Stomach (tissue), 4 donors: Measurements from ENCODE around the gene UTS2B.

Experiments
- CTCF ChIP-seq, 7 experiments: fragments of 450-650 bp in 4 of 7; fragments of 200-600 bp in 3 of 7; sonication (generic) in 3 of 7; IDR thresholded peaks; one replicate each; pipeline ENCODE4 v1.5.1; 2016 to 2019; ENCODE audit warnings: antibody characterized with exemption in 7 of 7, control low read depth in 2 of 7, mild to moderate bottlenecking in 1 of 7
- EP300 ChIP-seq: sonication (generic); formaldehyde crosslinking; IDR thresholded peaks from one replicate; pipeline ENCODE4 v1.6.1; 2017; ENCODE audit warnings: antibody characterized with exemption
- POLR2A ChIP-seq, 4 donors: fragments of 450-650 bp; IDR thresholded peaks; one replicate each; pipeline ENCODE4 v1.6.1; 2016; ENCODE audit warnings: antibody characterized with exemption in 4 of 4, control low read depth in 2 of 4, mild to moderate bottlenecking in 1 of 4, moderate library complexity in 1 of 4
- POLR2AphosphoS5 ChIP-seq, 3 donors: sonication (generic); formaldehyde crosslinking; IDR thresholded peaks; one replicate each; pipeline ENCODE4 v1.6.1; 2016; ENCODE audit warnings: antibody characterized with exemption in 3 of 3

GRCh38 chr3:191328383-191328961, 1.9 kb downstream of the UTS2B start:
- no peak for TF ChIP-seq CTCF (IDR thresholded peaks at IDR 0.05)
- TF ChIP-seq EP300 = no peak
- TF ChIP-seq POLR2AphosphoS5 (IDR thresholded peaks at IDR 0.05) = no peak
- TF ChIP-seq POLR2A (IDR thresholded peaks at IDR 0.05) = no peak
